GM18861 (cell line): ENCODE results near the gene ALOX15B.
"Not testable (repeated sequence)": the region's sequence is repeated elsewhere in the genome, so short reads cannot be mapped to it uniquely, and the experiment has no call there.

ENCODE experiments used
- ATAC-seq: cut with Tn5 transposase; IDR thresholded peaks from one replicate; pipeline ENCODE4 v1.9.1; 2021; ENCODE audit not compliant: unreplicated experiment

ALOX15B gene

GRCh38 chr17:8061851-8062250, 23.0 kb downstream of the ALOX15B start:
- ATAC-seq = not testable (repeated sequence)

GRCh38 chr17:8062435-8062806, 23.6 kb downstream of the ALOX15B start:
- ATAC-seq = no peak

- no peak for ATAC-seq
Measured at GRCh38 chr17:8062807-8063483, 24.1 kb downstream of the ALOX15B start.

- no peak for ATAC-seq
Measured at GRCh38 chr17:8063761-8064534, 25.1 kb downstream of the ALOX15B start.

GRCh38 chr17:8064561-8065019, 25.7 kb downstream of the ALOX15B start:
- ATAC-seq = no peak

GRCh38 chr17:8066841-8067775, 28.2 kb downstream of the ALOX15B start:
- no peak for ATAC-seq

- ATAC-seq = no peak
Measured at GRCh38 chr17:8067806-8068205, 28.9 kb downstream of the ALOX15B start.

GRCh38 chr17:8068736-8069586, 30.1 kb downstream of the ALOX15B start:
- no peak for ATAC-seq

GRCh38 chr17:8069587-8069860, 30.7 kb downstream of the ALOX15B start:
- no peak for ATAC-seq

- no peak for ATAC-seq
Measured at GRCh38 chr17:8071496-8071895, 32.6 kb downstream of the ALOX15B start.

- ATAC-seq = no peak
Measured at GRCh38 chr17:8072341-8072728, 33.5 kb downstream of the ALOX15B start.

GRCh38 chr17:8072729-8073461, 34.0 kb downstream of the ALOX15B start:
- ATAC-seq = no peak

- no peak for ATAC-seq
Measured at GRCh38 chr17:8073627-8074484, 35.0 kb downstream of the ALOX15B start.

GRCh38 chr17:8074554-8074953, 35.7 kb downstream of the ALOX15B start:
- no peak for ATAC-seq

GRCh38 chr17:8075081-8075480, 36.2 kb downstream of the ALOX15B start:
- no peak for ATAC-seq

GRCh38 chr17:8075574-8076342, 36.9 kb downstream of the ALOX15B start:
- ATAC-seq = no peak

GRCh38 chr17:8076502-8077266, 37.8 kb downstream of the ALOX15B start:
- no peak for ATAC-seq

GRCh38 chr17:8077939-8078338, 39.1 kb downstream of the ALOX15B start:
- ATAC-seq = not testable (repeated sequence)
